HCT116 (cell line): ENCODE data around the gene ECT2. TPM values are rescaled to one million over a fixed set of nuclear protein-coding genes. Genes with fewer than 3 reads are reported as not detected.

Experiments used
- ATAC-seq: fragments of 200-7000 bp; cut with Tn5 transposase; 2 replicates; pipeline ENCODE4 v1.9.1; 2020; ENCODE audit warnings: mild to moderate bottlenecking, moderate library complexity
- BruUV-seq: library from RNA; stranded (reverse); fragments of 400-500 nt; replicated peaks from 2 replicates; lab custom pipeline; 2021; lab: Mats Ljungman, UMichigan
- CTCF ChIA-PET: fragments of 300-600 bp; sonication (Branson Sonifier 250); formaldehyde crosslinking; loops from one replicate; lab custom pipeline; 2021; ENCODE audit warnings: antibody characterized with exemption; lab: Charles Lee
- POLR2A ChIA-PET: fragments of 300-600, 350-600 bp; sonication (Branson Sonifier 250); formaldehyde crosslinking; loops from one replicate; lab custom pipeline; 2021; ENCODE audit warnings: antibody characterized with exemption; lab: Charles Lee
- RAD21 ChIA-PET, 2 experiments: fragments of 300-600 bp; sonication (Branson Sonifier 250); formaldehyde crosslinking; loops; one replicate each; lab custom pipeline; 2023; ENCODE audit warnings: low total read pairs in 2 of 2; ENCODE audit not compliant: uncharacterized antibody in 2 of 2, unreplicated experiment in 2 of 2, low non-redundant PET in 1 of 2; lab: Charles Lee
- DNase-seq: peaks from one replicate; pipeline ENCODE4 v3.0.0-alpha.2; 2010; ENCODE audit warnings: low read depth, low spot score
- H2AFZ ChIP-seq: fragments of 200-600 bp; shearing (Covaris generic), sonication (generic); 2 replicates; pipeline ENCODE4 v1.6.1; 2017; ENCODE audit warnings: low read depth, mixed run types, mixed read lengths, antibody characterized with exemption, low read length; ENCODE audit not compliant: poor library complexity, severe bottlenecking
- H3K27ac ChIP-seq: 2 replicates; pipeline ENCODE4 v1.5.1; 2012; ENCODE audit warnings: low read depth, low read length
- H3K27me3 ChIP-seq: fragments of 200-600 bp; sonication (generic); 2 replicates; pipeline ENCODE4 v1.6.1; 2016; ENCODE audit warnings: mixed run types, low read length, mixed read lengths; ENCODE audit not compliant: insufficient read depth
- H3K36me3 ChIP-seq, 2 experiments: fragments of 200-500 bp in 1 of 2; fragments of 200-600 bp in 1 of 2; sonication (Bioruptor generic) in 1 of 2; sonication (generic) in 1 of 2; 2 replicates each; pipeline versions ENCODE4 v1.5.1 to v1.6.1; 2014 to 2016; ENCODE audit warnings: low read length in 2 of 2, inconsistent platforms in 1 of 2, mixed read lengths in 1 of 2, mixed run types in 1 of 2; ENCODE audit not compliant: insufficient read depth in 2 of 2, control insufficient read depth in 1 of 2
- H3K4me1 ChIP-seq, 2 experiments: fragments of 200-600 bp in 1 of 2; sonication (generic) in 1 of 2; 2 replicates each; pipeline versions ENCODE4 v1.5.1 to v1.6.1; 2012 to 2017; ENCODE audit warnings: low read length in 2 of 2, inconsistent platforms in 1 of 2, mild to moderate bottlenecking in 1 of 2, mixed read lengths in 1 of 2, mixed run types in 1 of 2, moderate library complexity in 1 of 2; ENCODE audit not compliant: insufficient read depth in 2 of 2, control insufficient read depth in 1 of 2
- H3K4me2 ChIP-seq: fragments of 200-600 bp; sonication (generic); 2 replicates; pipeline ENCODE4 v1.6.1; 2017; ENCODE audit warnings: mixed run types, low read length, mixed read lengths
- H3K4me3 ChIP-seq, 2 experiments: fragments of 200-600 bp in 1 of 2; sonication (generic) in 1 of 2; replicated peaks in 1 of 2; 2 replicates each; pipeline ENCODE4 v1.5.1; 2011 to 2016; ENCODE audit warnings: low read length in 2 of 2, control low read depth in 1 of 2, low read depth in 1 of 2, mild to moderate bottlenecking in 1 of 2, mixed read lengths in 1 of 2, mixed run types in 1 of 2
- H3K79me2 ChIP-seq: fragments of 200-600 bp; sonication (generic); 2 replicates; pipeline ENCODE4 v1.6.1; 2017; ENCODE audit warnings: mild to moderate bottlenecking, mixed run types, low read length, moderate library complexity, mixed read lengths; ENCODE audit not compliant: insufficient read depth
- H3K9ac ChIP-seq: fragments of 200-600 bp; sonication (generic); 2 replicates; pipeline ENCODE4 v1.6.1; 2016; ENCODE audit warnings: low read length, mixed read lengths
- H3K9me2 ChIP-seq: fragments of 200-600 bp; sonication (generic), shearing (Covaris generic); 2 replicates; pipeline ENCODE4 v1.6.1; 2017; ENCODE audit warnings: mixed run types, mild to moderate bottlenecking, moderate library complexity; ENCODE audit not compliant: insufficient read depth
- H3K9me3 ChIP-seq, 2 experiments: fragments of 200-500 bp in 1 of 2; fragments of 200-600 bp in 1 of 2; sonication (Bioruptor generic) in 1 of 2; sonication (generic) in 1 of 2; 2 replicates each; pipeline ENCODE4 v1.6.1; 2014 to 2017; ENCODE audit warnings: low read length in 2 of 2, mixed read lengths in 2 of 2, inconsistent platforms in 1 of 2, low read depth in 1 of 2, mild to moderate bottlenecking in 1 of 2, mixed run types in 1 of 2, moderate library complexity in 1 of 2; ENCODE audit not compliant: control insufficient read depth in 1 of 2, insufficient read depth in 1 of 2
- H4K20me1 ChIP-seq: fragments of 200-600 bp; sonication (generic), shearing (Covaris generic); 2 replicates; pipeline ENCODE4 v1.6.1; 2017; ENCODE audit warnings: mixed run types, mild to moderate bottlenecking, moderate library complexity; ENCODE audit not compliant: insufficient read depth
- CBX3 ChIP-seq: IDR thresholded peaks from 2 replicates; pipeline ENCODE4 v1.6.1; 2012; ENCODE audit warnings: low read depth
- CEBPB ChIP-seq: IDR thresholded peaks from 2 replicates; pipeline ENCODE4 v1.6.1; 2012; ENCODE audit warnings: low read depth
- FOSL1 ChIP-seq: IDR thresholded peaks from 2 replicates; pipeline ENCODE4 v1.6.1; 2012; ENCODE audit warnings: low read depth
- JUND ChIP-seq: IDR thresholded peaks from 2 replicates; pipeline ENCODE4 v1.6.1; 2012
- POLR2AphosphoS5 ChIP-seq: IDR thresholded peaks from 2 replicates; pipeline ENCODE4 v1.6.1; 2011; ENCODE audit warnings: mild to moderate bottlenecking, low read depth, low read length, moderate library complexity
- SP1 ChIP-seq: IDR thresholded peaks from 2 replicates; pipeline ENCODE4 v1.6.1; 2012; ENCODE audit warnings: low read depth
- SRF ChIP-seq: IDR thresholded peaks from 2 replicates; pipeline ENCODE4 v1.6.1; 2012; ENCODE audit warnings: low read depth
- TCF7L2 ChIP-seq: IDR thresholded peaks from 2 replicates; pipeline ENCODE4 v1.7.0; 2011; ENCODE audit warnings: borderline replicate concordance, inconsistent platforms; ENCODE audit not compliant: insufficient read depth, insufficient read length; ENCODE audit errors: extremely low read depth
- intact Hi-C: fragments of 100-400 bp; cut with micrococcal nuclease; formaldehyde crosslinking; loops from 2 replicates; pipeline ENCODE4 v1.10.0; 2022
- total RNA-seq: library from RNA; stranded (reverse); gene quantifications from one replicate; pipeline ENCODE4 v1.2.1, GENCODE V29; 2021; ENCODE audit not compliant: unreplicated experiment

Gene ECT2
- total RNA-seq, 1 experiment from 2014 or later: 95.6 TPM

GRCh38 chr3:172749230-172749965 is 1.1 kb upstream of the ECT2 start:
- Histone ChIP-seq H3K9ac (peak overlapping the region; percentile 76), H3K27ac (peak overlapping the region; percentile 71), H3K36me3 (peaks cover 0 to 10% of the 10 kb centered on the region in 2 experiments; a peak in 1 of 4 replicates), H3K27me3 (no peaks in the 10 kb centered on the region), H4K20me1 (no peaks in the 10 kb centered on the region; the same call in 1 of the 2 replicates), H2AFZ (no peak overlapping the region), H3K9me3 (no peaks in the 10 kb centered on the region), H3K79me2 (peaks cover 37% of the 10 kb centered on the region), H3K4me3 (peak overlapping the region; percentile 35 to 83), H3K4me2 (peak overlapping the region; percentile 68), H3K4me1 (peaks cover 21 to 49% of the 10 kb centered on the region in 2 experiments), H3K9me2 (no peaks in the 10 kb centered on the region)
- BruUV-seq: no TSS peak
- DNase-seq (peak; percentile 90), ATAC-seq (peak; percentile 20; the same call in 1 of the 2 replicates)
- POLR2A ChIA-PET: interaction anchor here (0.9 to 2.1 kb wide), 5 partner anchors 9 to 76 kb away, joined by 3 to 5 read pairs (median 3); partner anchors contain the start of gene NCEH1
- intact Hi-C loops: loop anchor here (2.0 kb wide), 1 partner anchor 39 kb away; the partner anchor contains the start of gene NCEH1
- TF ChIP-seq FOSL1: peak; percentile 42; the same call in 1 of the 2 replicates
- TF ChIP-seq POLR2AphosphoS5: peak; percentile 31; the same call in 1 of the 2 replicates
- peak; percentile 72 for TF ChIP-seq SP1
- 0 out of 2 replicates have a peak, but pooled peaks have one; percentile 43 for TF ChIP-seq CBX3
- no peak for TF ChIP-seq TCF7L2
- CTCF ChIA-PET: interaction anchor here (1.3 to 2.3 kb wide), 2 partner anchors 76 to 288 kb away, joined by 4 to 11 read pairs; no protein-coding TSS in a partner anchor
- RAD21 ChIA-PET: no interaction called here

GRCh38 chr3:172750069-172750367 is 508 bp upstream of the ECT2 start:
- no peak for DNase-seq
- peak overlapping the region; percentile 0 for H2AFZ ChIP-seq
- BruUV-seq: no TSS peak
- H3K9ac ChIP-seq: peak overlapping the region; percentile 76
- peak; percentile 10 for ATAC-seq
- H3K36me3 ChIP-seq: peaks cover 0 to 15% of the 10 kb centered on the region in 2 experiments; a peak in 1 of 4 replicates
- peaks cover 21 to 49% of the 10 kb centered on the region in 2 experiments for H3K4me1 ChIP-seq
- H3K4me3 ChIP-seq: peak overlapping the region; percentile 35 to 83
- ChIA-PET RAD21 (no interaction called here), CTCF (interaction anchor here (0.8 to 2.3 kb wide), 4 partner anchors 20 to 288 kb away, joined by 3 to 11 read pairs (median 4); no protein-coding TSS in a partner anchor), POLR2A (interaction anchor here (0.6 to 2.1 kb wide), 6 partner anchors 10 to 78 kb away, joined by 3 to 5 read pairs (median 4); no protein-coding TSS in a partner anchor)
- no peaks in the 10 kb centered on the region for H3K9me2 ChIP-seq
- no peaks in the 10 kb centered on the region for H3K27me3 ChIP-seq
- intact Hi-C loops: loop anchor here (2.0 kb wide), 1 partner anchor 75 kb away; no protein-coding TSS in a partner anchor
- H4K20me1 ChIP-seq: no peaks in the 10 kb centered on the region; the same call in 1 of the 2 replicates
- H3K79me2 ChIP-seq: peaks cover 43% of the 10 kb centered on the region
- peak overlapping the region; percentile 71 for H3K27ac ChIP-seq
- H3K9me3 ChIP-seq: no peaks in the 10 kb centered on the region
- H3K4me2 ChIP-seq: peak overlapping the region; percentile 68
- TF ChIP-seq SRF (no peak), CEBPB (no peak), JUND (no peak)
